ENCODE measurements around the gene BICC1.
"Not testable (repeated sequence)": the region's sequence is repeated elsewhere in the genome, so short reads cannot be mapped to it uniquely, and the experiment has no call there.

Gene BICC1

GRCh38 chr10:58567652-58568051, 55.0 kb downstream of the BICC1 start:
- no peak for DNase-seq (ENCODE audit: low read depth)

DNA sequence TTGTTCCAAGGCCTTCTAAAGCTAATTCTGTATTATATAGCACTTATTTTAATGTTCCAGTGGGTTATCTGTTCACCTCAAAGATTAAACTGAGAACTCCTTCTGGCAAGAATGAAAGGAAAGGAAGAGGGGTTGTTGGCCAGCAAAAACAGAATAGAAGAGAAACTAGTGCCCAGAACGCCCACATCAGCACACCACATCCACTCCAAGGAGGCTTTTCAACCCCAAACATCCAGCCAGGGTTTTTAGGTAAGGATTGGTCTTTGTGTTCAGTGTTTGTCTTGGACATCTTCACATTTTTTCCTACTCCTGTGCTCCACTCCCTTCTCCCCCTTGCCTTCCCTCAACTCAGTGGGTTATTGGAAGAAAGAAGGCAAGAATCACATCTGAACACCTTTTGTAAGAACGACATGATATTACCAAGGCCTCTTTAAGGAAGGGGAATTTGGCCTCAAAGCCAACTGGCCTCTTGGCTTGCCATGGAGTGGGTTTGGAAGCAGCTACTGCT, 55.8 kb downstream of the BICC1 start:
- no peak for DNase-seq (ENCODE audit: low read depth)

DNA sequence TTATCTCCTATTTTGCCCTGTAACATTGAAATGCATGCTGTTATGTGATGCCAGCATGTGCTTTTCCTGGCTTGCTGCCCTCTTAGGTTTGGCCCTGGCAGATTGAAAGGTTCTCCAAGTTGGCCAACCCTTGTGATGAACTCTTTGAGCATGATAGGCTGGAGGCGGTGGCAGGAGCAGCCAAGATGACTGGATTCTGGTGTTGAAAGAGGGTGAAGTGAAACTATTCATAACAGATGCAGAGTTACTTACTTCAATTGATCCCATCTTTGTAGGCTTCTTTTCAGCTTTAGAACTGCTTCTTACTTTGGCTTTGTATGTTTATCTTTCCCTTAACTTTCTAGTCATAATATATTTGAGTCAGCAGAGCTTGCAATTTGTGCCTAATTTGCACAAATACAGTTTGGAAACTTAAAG, 57.6 kb downstream of the BICC1 start:
- DNase-seq (ENCODE audit: low read depth): peak; percentile 32

GRCh38 chr10:58570979-58571378, 58.3 kb downstream of the BICC1 start:
- no peak for DNase-seq (ENCODE audit: low read depth)

- no peak for DNase-seq (ENCODE audit: low read depth)
These were observed 60.5 kb downstream of the BICC1 start for GRCh38 chr10:58573144-58573543.

GRCh38 chr10:58574058-58574457, 61.4 kb downstream of the BICC1 start:
- DNase-seq (ENCODE audit: low read depth): peak; percentile 64

- no peak for DNase-seq (ENCODE audit: low read depth)
These were observed 62.8 kb downstream of the BICC1 start for GRCh38 chr10:58575491-58575890.

DNA sequence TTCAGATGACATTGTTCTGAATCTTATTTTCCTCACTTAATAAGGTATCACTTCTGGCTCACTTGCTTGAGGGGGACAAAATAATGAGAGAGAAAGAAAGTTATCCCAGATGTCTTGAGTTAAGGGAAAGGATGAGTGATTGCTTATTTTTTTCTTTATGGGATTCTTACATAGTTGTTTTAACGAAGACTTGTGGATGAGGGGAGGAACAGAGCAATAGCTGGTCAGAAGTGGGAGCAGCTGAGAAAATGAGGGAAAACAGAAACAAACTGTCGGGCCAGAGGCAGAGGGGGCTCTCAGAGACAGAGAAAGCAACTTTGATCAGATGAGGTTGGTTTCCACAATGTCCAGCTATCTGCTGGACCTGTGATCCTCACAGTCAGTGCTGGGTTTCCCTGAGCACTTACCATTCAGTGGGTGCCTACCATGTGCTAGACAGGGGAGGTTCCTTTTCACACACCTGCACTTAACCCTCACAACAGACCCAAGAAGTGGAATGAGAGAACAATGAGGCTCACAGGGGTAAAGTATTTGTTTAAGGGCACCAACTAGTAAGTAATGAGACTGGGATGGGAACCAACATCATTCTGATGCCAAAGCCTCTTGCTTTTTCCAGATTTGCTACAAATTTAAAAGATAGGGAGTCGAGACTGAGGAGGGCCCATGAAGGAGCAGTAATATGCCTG, 64.2 kb downstream of the BICC1 start:
- DNase-seq (ENCODE audit: low read depth): no peak

- peak; percentile 50 for DNase-seq (ENCODE audit: low read depth)
These were observed 64.7 kb downstream of the BICC1 start for GRCh38 chr10:58577437-58577777.

DNA sequence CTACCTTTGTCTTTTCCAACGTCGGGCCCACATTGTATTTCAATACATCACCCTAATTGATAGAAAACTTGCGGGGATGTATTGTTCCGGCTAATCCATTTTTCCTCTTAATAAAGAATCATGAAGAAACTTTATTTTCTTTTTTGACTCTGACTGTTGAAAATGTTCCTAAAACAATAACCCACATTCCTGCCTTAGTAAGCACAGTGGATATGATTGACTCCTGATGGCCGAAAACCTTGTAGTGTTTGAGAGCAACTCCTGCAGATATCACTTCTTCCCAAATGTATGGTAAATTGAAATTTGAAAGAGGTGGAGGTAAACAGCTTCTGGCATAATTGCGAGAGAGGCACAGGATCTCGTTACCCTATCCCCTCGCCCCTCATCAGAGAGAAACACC, 65.7 kb downstream of the BICC1 start:
- no peak for DNase-seq (ENCODE audit: low read depth)

DNA sequence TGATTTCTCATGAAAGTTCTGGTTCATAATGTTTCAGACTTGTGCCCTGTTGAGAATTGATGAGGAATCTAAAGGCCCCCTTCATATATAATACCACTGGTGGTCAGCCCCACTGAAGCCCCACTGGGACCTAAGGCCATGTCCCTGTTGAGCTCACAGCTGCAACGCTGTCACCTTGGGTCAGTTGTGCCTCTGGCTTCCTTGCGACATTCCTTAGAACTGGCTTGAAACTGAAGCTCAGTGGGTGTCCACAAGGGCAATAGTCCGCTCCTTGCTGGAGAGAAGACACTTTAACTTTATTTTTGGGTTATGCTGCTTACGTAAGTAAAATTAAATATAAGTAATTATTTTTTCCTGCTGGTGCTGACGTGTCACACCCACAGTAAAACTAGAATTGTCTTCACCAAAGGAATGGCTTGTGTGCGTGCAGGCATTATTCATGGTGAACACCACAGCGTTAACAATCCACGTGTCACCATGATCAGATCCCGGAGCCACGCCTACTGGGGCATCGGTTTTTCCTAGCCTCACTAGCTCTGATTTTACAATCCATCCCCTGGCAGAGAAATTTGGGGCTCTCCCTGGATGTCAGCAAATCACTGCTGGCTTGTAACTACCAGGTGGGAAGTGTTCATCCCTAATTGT, 66.5 kb downstream of the BICC1 start:
- peak; percentile 44 for DNase-seq (ENCODE audit: low read depth)

DNA sequence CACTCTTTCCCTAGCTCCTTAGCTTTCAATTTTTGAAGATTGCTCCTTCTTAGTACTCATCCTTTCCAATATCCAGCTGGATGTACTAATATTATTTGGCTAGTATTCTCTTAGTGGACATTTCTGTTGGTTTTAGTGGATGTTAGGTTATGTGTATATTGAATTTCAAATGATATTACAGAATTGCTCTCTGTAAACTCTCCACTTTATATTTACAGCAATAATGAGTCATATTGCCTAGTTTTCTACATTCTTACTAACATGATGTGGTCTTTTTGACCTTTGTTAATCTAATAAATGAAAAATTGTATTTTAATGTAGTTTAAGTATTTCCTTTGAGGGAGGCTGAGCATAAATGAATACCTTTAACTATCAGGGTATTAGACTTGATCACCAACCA, 69.4 kb downstream of the BICC1 start:
- DNase-seq (ENCODE audit: low read depth): no peak

- no peak for DNase-seq (ENCODE audit: low read depth)
These were observed 72.8 kb downstream of the BICC1 start for GRCh38 chr10:58585435-58585834.

- no peak for DNase-seq (ENCODE audit: low read depth)
These were observed 73.9 kb downstream of the BICC1 start for GRCh38 chr10:58586282-58587245.

DNA sequence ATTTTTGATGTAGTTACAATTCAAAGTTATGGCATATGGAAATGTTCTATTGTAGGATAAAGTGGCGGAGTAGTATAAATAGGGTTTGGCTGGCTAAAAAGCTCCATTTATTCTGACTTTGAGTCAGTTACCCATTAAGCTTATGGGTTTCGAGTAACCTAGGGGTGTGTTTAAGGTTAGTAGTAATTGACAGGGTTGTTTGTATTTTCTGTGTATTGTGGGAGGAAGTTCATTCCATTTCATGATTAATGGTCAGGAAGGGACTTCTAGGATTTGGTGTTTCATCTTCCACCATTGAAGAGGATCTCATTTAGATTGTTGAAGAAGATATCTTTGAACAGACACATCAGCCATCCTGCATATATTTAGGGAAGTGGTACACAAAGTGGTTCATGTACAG, 75.0 kb downstream of the BICC1 start:
- no peak for DNase-seq (ENCODE audit: low read depth)

DNA sequence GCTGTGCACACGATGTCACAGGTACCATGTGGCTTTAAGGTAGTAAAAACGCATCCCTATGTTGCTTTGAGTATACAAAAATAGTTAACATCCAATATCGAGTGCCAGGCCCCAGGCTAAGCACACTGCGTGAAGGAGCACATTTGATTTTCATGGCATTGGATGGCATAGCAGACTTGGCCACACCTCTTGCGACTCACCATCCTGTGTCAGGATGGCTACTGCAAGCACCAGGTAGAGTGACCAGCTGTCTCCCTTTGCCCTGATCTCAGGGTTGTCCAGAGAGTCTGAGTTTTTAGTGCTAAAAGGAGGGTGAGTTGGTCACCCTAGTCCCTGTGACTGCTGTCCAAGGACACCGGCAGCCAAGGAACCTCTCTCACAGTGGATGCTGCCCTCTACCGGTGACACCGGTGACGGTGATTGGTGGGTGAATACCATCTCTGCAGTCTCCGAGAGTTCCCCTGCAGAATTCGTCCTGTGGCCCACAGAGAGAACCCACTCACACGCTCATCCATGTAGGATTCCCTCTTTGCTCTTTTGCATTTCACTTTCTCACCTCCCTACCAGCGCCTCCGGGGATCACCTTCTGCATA, 76.1 kb downstream of the BICC1 start:
- no peak for DNase-seq (ENCODE audit: low read depth)

DNA sequence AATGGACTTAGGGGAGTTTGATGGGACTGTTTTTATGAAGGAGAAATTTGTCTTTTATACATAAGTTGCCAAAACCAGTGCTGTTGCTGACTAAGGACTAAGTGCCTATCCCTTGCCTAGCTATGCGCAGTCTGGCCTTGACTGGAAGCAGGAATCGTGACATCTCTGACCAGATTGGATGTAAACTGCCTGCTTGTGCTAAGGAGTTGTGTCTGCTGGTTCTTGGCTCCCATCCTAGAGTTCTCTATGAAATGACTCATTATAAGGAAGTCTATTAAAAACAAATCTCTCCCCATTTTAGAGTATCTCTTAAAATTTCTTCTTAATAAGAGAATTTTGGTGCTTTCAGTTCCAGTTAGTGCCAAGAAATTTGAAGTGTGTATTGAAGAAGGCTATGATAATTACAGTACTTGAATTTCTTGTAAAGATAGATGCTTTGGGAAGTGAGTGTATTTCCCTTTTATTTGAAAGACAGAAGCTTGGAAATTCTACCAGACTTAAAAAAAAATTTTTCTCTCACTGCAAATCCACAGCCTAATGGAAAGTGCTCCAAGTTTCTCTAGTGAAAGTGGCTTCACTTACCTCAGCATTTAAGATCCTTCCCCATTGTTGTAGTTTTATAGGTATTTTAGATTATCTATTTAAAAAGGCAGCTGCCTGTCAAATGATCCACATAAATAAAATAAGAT, 77.6 kb downstream of the BICC1 start:
- DNase-seq (ENCODE audit: low read depth): peak; percentile 90

GRCh38 chr10:58590924-58591323, 78.3 kb downstream of the BICC1 start:
- DNase-seq (ENCODE audit: low read depth): no peak

- no peak for DNase-seq (ENCODE audit: low read depth)
These were observed 80.3 kb downstream of the BICC1 start for GRCh38 chr10:58593008-58593407.

DNA sequence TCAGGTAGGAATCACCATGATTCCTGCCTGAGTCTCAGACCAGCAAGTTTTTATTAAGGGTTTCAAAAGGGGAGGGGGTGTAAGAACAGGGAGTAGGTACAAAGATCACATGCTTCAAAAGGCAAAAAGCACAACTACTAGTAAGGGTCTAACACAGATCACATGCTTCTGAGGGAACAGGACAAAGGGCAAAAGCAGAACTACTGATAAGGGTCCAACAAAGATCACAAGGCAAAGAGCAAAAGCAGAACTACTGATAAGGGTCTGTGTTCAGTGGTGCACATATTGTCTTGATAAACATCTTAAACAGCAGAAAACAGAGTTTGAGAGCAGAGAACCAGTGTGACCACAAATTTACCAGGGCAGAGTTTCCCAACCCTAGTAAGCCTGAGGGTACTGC, 84.5 kb downstream of the BICC1 start:
- not testable (repeated sequence) for DNase-seq (ENCODE audit: low read depth)

- DNase-seq (ENCODE audit: low read depth): no peak
These were observed 87.4 kb downstream of the BICC1 start for GRCh38 chr10:58599927-58600553.

All from GM04503 (cell line).